ENCODE data around the gene CLCNKB. TPM values are rescaled to one million over a fixed set of nuclear protein-coding genes. Genes with fewer than 3 reads are reported as not detected.

Gene CLCNKB
- total RNA-seq, 1 experiment from 2014 or later = 0.81 TPM

GRCh38 chr1:15998929-15999328 is 44.7 kb upstream of the CLCNKB start:
- ATAC-seq = no peak
- Histone ChIP-seq H2AFZ (ENCODE audit: low read depth, low read length, poor library complexity, severe bottlenecking) (no peak overlapping the region), H3K4me2 (ENCODE audit: low read length) (no peak overlapping the region), H3K27ac (ENCODE audit: low read depth, low read length) (no peak overlapping the region), H3K79me2 (ENCODE audit: insufficient read depth, low read length) (no peaks in the 10 kb centered on the region), H3K9me2 (ENCODE audit: insufficient read depth) (no peaks in the 10 kb centered on the region), H3K9me3 (ENCODE audit: control insufficient read depth in 1 of 2, insufficient read depth in 1 of 2, low read depth in 1 of 2, low read length in 2 of 2) (no peaks in the 10 kb centered on the region), H3K27me3 (ENCODE audit: insufficient read depth, low read length) (no peaks in the 10 kb centered on the region), H3K4me1 (ENCODE audit: control insufficient read depth in 1 of 2, insufficient read depth in 2 of 2, low read length in 2 of 2) (no peaks in the 10 kb centered on the region), H4K20me1 (ENCODE audit: insufficient read depth) (no peaks in the 10 kb centered on the region), H3K9ac (ENCODE audit: low read length) (no peak overlapping the region), H3K36me3 (ENCODE audit: control insufficient read depth in 1 of 2, insufficient read depth in 2 of 2, low read length in 2 of 2) (no peaks in the 10 kb centered on the region), H3K4me3 (replicated peaks in 1 of 2; ENCODE audit: low read depth in 1 of 2, low read length in 2 of 2) (no peak overlapping the region)
- intact Hi-C loops (cut with micrococcal nuclease) = no loop called here
- ChIA-PET CTCF (no interaction called here), POLR2A (no interaction called here), RAD21 (ENCODE audit: low non-redundant PET in 1 of 2, low total read pairs in 2 of 2, uncharacterized antibody in 2 of 2, unreplicated experiment in 2 of 2) (no interaction called here)
- DNase-seq (ENCODE audit: low read depth, low spot score) = no peak
- BruUV-seq (replicated peaks) = no TSS peak
- TF ChIP-seq CTCF (IDR thresholded peaks at IDR 0.05 in 2 of 3, conservative IDR thresholded peaks at IDR 0.05 in 1 of 3; ENCODE audit: borderline replicate concordance in 1 of 3, insufficient read depth in 1 of 3, low read depth in 2 of 3, low read length in 2 of 3) = no peak
- TF ChIP-seq SP1 (IDR thresholded peaks at IDR 0.05; ENCODE audit: low read depth) = no peak
- no peak for TF ChIP-seq JUND (IDR thresholded peaks at IDR 0.05)
- TF ChIP-seq TCF7L2 (IDR thresholded peaks at IDR 0.05; ENCODE audit: borderline replicate concordance, extremely low read depth, insufficient read depth, insufficient read length) = no peak
- no peak for TF ChIP-seq POLR2AphosphoS5 (IDR thresholded peaks at IDR 0.05; ENCODE audit: low read depth, low read length)
- no peak for TF ChIP-seq ZBTB33 (IDR thresholded peaks at IDR 0.05; ENCODE audit: extremely low read depth, insufficient replicate concordance, low read length)
- no peak for TF ChIP-seq EZH2 (IDR thresholded peaks at IDR 0.05)
- no peak for TF ChIP-seq EZH2phosphoT487 (IDR thresholded peaks at IDR 0.05; ENCODE audit: borderline replicate concordance)
- TF ChIP-seq YY1 (IDR thresholded peaks at IDR 0.05; ENCODE audit: extremely low read depth, insufficient replicate concordance, low read depth, low read length) = no peak
- TF ChIP-seq ZNF274 (IDR thresholded peaks at IDR 0.05; ENCODE audit: low read depth, low read length) = no peak
- TF ChIP-seq SRF (IDR thresholded peaks at IDR 0.05; ENCODE audit: low read depth) = no peak
- TF ChIP-seq CBX3 (IDR thresholded peaks at IDR 0.05; ENCODE audit: low read depth) = no peak
- no peak for TF ChIP-seq REST (IDR thresholded peaks at IDR 0.05; ENCODE audit: low read depth)
- no peak for TF ChIP-seq SIN3A (IDR thresholded peaks at IDR 0.05; ENCODE audit: low read depth)
- no peak for TF ChIP-seq RAD21 (IDR thresholded peaks at IDR 0.05; ENCODE audit: low read depth)
- no peak for TF ChIP-seq ELF1 (IDR thresholded peaks at IDR 0.05; ENCODE audit: borderline replicate concordance, low read depth)
- TF ChIP-seq POLR2A (IDR thresholded peaks at IDR 0.05; ENCODE audit: borderline replicate concordance, extremely low read depth, insufficient read depth, insufficient read length) = no peak

All from HCT116 (cell line).